ENCODE results near the gene OR2T34. TPM values are rescaled to one million over a fixed set of nuclear protein-coding genes. Genes with fewer than 3 reads are reported as not detected.
"Not testable (repeated sequence)": the region's sequence is repeated elsewhere in the genome, so short reads cannot be mapped to it uniquely, and the experiment has no call there.

Gene OR2T34, protein sequence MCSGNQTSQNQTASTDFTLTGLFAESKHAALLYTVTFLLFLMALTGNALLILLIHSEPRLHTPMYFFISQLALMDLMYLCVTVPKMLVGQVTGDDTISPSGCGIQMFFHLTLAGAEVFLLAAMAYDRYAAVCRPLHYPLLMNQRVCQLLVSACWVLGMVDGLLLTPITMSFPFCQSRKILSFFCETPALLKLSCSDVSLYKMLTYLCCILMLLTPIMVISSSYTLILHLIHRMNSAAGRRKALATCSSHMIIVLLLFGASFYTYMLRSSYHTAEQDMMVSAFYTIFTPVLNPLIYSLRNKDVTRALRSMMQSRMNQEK
- not detected in 2 replicates for total RNA-seq

DNA sequence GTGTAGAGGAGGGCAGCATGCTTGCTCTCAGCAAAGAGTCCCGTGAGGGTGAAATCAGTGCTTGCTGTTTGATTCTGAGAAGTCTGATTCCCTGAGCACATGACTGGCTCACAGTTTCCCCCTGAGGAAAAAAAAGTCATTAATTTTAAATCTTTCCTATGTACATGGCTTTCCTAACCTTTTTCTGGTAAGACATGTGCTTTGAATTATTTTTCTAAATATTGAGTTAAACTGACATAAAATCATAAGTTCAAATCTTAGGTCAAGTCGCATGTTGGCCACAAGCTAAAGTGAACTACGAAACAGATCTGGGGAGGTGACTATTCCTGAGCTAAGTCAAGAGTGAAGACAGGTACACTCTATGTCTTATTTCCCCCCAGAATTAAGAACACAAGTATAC lies at the start of gene OR2T34:
TSS of gene OR2T34 (minus strand) at position 101 of the 400 bp plus-strand sequence. CDS start at position 101, 0 bp downstream.
- H3K4me3 ChIP-seq (ENCODE audit: low read depth, low read length); DNase-seq (ENCODE audit: low read depth): not testable (repeated sequence)

DNA sequence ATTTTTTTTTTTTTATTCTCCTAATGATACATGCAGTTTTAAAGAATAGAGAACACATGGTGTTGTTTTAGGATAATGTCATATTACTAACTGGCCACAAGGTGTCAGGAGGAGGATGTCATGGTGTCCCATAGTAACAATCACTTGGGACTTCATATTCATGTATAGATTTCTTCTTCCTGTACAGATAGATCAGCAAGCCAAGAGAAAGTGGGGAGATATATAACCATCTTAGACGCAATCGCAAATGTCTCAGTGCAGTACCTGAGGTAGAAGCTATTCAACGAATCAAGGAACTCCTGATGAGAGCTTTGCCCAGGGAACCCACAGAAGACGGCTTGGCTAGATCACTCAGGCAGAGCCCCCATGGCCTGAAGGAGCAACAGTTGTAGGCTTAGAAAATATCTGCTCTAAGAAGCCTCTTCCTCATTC lies 48.0 kb upstream of the OR2T34 start:
- TF ChIP-seq, protein P1, sequence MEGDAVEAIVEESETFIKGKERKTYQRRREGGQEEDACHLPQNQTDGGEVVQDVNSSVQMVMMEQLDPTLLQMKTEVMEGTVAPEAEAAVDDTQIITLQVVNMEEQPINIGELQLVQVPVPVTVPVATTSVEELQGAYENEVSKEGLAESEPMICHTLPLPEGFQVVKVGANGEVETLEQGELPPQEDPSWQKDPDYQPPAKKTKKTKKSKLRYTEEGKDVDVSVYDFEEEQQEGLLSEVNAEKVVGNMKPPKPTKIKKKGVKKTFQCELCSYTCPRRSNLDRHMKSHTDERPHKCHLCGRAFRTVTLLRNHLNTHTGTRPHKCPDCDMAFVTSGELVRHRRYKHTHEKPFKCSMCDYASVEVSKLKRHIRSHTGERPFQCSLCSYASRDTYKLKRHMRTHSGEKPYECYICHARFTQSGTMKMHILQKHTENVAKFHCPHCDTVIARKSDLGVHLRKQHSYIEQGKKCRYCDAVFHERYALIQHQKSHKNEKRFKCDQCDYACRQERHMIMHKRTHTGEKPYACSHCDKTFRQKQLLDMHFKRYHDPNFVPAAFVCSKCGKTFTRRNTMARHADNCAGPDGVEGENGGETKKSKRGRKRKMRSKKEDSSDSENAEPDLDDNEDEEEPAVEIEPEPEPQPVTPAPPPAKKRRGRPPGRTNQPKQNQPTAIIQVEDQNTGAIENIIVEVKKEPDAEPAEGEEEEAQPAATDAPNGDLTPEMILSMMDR (conservative IDR thresholded peaks at IDR 0.05; ENCODE audit: low read depth, low read length), result peak; percentile 70
- DNase-seq (ENCODE audit: low read depth), result no peak
- no peak overlapping the region for H3K4me3 ChIP-seq (ENCODE audit: low read depth, low read length)

DNA sequence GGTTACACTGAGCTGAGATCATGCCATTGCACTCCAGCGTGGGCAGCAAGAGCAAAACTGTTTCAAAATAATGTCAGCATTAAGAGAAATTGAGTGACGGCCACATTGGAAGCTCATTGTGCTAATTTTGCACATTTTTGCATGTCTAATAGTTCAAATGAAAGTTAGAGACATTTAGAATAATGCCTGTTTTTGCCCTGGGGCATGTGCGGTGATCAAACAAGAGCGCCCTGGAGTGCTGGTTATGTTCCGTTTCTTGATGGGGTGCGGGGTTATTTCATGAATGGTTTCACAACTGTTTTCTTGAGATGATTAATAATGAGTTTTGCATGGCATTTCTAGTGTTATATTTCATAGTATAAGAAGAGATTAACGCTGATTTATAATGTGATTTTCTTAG lies 47.2 kb upstream of the OR2T34 start:
- TF ChIP-seq, protein P1 (conservative IDR thresholded peaks at IDR 0.05; ENCODE audit: low read depth, low read length), result no peak
- DNase-seq (ENCODE audit: low read depth), result no peak
- no peak overlapping the region for H3K4me3 ChIP-seq (ENCODE audit: low read depth, low read length)

DNA sequence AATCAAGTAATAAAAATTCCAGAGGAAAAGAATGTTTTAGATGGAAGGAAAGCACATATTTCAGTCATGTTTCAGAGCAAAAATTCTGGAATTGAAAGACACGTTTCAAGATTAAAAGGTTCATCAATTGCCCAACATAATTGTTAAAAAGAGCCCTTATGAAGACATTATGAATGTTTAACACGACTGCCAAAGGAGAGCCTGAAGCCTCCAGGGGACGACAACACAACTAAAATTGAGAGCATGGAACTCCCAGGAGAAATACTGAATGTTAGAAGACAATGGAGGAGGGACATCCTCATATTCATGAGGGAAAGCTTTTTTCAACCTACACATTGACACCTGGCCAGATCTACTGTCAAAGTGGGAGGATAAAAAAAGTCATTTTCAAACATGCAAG lies 44.3 kb upstream of the OR2T34 start:
- DNase-seq (ENCODE audit: low read depth), result no peak
- no peak overlapping the region for H3K4me3 ChIP-seq (ENCODE audit: low read depth, low read length)
- TF ChIP-seq, protein P1 (conservative IDR thresholded peaks at IDR 0.05; ENCODE audit: low read depth, low read length), result peak; percentile 91

DNA sequence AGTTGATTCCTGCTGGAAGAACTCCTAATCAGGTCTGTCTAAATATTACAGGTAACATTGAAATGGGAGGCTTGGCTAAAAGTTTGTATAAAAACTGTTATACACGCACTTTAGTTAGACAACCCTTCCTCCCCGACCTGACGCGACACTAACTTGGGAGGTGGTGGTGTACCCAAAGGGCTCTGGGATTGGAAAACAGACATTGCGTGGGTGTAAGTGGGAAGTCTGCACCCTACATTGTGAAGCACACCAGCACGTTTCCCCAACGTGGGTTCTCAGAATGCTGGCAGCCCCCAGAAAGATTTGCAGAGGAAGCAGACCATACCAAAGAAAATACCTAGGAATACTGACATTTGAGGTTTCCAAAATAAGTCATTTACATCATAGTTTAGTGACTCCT lies 43.6 kb upstream of the OR2T34 start:
- H3K4me3 ChIP-seq (ENCODE audit: low read depth, low read length), result no peak overlapping the region
- no peak for DNase-seq (ENCODE audit: low read depth)
- TF ChIP-seq, protein P1 (conservative IDR thresholded peaks at IDR 0.05; ENCODE audit: low read depth, low read length), result no peak

DNA sequence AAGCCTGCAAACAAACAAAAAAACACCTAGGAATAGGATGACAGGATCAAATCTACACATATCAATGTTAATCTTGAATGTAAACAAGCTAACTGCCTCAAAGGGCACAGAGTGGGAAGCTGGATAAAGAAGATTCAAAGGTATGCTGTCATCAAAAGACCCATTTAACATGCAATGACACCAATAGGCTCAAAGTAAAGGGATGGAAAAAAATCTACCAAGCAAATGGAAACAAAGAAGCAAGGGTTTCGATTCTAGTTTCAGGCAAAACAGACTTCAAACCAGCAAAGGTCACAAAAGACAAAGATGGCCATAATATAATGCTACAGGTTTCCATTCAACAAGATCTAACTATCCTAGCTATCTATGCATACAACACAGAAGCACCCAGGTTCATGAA lies 39.2 kb upstream of the OR2T34 start:
- TF ChIP-seq, protein P1 (conservative IDR thresholded peaks at IDR 0.05; ENCODE audit: low read depth, low read length), result no peak
- no peak for DNase-seq (ENCODE audit: low read depth)
- no peak overlapping the region for H3K4me3 ChIP-seq (ENCODE audit: low read depth, low read length)

DNA sequence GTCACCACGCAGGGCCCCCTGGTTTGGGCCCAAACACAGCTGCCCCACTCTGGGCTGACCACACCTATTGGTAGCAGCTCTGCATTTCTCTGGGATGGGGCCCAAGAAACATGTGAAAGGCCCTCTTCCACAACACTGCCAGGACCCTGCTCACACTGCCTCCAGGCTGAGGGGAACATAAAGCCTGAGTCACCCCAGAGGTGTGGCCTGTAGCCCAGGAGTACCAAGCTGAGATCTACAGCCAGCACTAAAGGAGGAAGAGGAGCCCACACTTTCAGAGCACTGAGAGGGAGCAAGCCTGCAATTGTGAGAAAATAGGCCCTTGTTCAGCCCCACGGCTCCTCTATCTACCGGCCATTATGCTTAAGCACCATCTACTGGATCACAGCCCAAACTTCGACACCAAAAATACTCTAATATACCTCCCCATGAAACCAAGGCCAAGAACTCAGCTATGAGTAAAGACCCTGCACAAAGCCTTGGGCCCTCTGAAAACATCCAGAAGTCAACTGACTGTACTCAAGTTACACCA lies 37.4 kb upstream of the OR2T34 start:
- H3K4me3 ChIP-seq (ENCODE audit: low read depth, low read length), result no peak overlapping the region
- no peak for DNase-seq (ENCODE audit: low read depth)
- TF ChIP-seq, protein P1 (conservative IDR thresholded peaks at IDR 0.05; ENCODE audit: low read depth, low read length), result no peak
